ENCODE data around the gene TMC6.

DNA sequence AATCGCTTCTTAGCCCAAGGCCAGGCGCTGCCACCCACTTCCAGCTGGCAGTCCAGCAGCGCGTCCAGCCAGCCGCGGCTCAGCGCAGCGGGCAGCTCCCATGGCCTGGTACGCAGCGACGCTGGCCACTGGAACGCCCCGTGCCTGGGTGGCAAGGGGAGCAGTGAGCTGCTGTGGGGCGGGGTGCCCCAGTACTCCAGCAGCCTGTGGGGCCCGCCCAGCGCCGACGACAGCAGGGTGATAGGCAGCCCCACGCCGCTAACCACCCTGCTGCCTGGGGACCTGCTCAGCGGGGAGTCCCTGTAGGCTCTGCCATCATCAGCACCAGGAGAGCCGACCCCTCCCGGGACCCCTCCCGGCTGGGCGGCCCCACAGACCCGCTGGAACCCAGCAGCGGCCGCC is 24.0 kb downstream of the TMC6 start:
- TF ChIP-seq POLR2AphosphoS5 (IDR thresholded peaks at IDR 0.05) = no peak
- TF ChIP-seq, protein P1, sequence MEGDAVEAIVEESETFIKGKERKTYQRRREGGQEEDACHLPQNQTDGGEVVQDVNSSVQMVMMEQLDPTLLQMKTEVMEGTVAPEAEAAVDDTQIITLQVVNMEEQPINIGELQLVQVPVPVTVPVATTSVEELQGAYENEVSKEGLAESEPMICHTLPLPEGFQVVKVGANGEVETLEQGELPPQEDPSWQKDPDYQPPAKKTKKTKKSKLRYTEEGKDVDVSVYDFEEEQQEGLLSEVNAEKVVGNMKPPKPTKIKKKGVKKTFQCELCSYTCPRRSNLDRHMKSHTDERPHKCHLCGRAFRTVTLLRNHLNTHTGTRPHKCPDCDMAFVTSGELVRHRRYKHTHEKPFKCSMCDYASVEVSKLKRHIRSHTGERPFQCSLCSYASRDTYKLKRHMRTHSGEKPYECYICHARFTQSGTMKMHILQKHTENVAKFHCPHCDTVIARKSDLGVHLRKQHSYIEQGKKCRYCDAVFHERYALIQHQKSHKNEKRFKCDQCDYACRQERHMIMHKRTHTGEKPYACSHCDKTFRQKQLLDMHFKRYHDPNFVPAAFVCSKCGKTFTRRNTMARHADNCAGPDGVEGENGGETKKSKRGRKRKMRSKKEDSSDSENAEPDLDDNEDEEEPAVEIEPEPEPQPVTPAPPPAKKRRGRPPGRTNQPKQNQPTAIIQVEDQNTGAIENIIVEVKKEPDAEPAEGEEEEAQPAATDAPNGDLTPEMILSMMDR (IDR thresholded peaks at IDR 0.05) = no peak
- no peak for TF ChIP-seq POLR2A (IDR thresholded peaks at IDR 0.05)

Measured in breast epithelium (tissue), 3 donors.